HG02642 (cell line): ENCODE measurements around the gene REPS2.
"Not testable (repeated sequence)": the region's sequence is repeated elsewhere in the genome, so short reads cannot be mapped to it uniquely, and the experiment has no call there.

Experiments used
- ATAC-seq: cut with Tn5 transposase; IDR thresholded peaks from one replicate; pipeline ENCODE4 v1.9.1; 2021; ENCODE audit warnings: mild to moderate bottlenecking; ENCODE audit not compliant: unreplicated experiment, poor library complexity

REPS2 gene

DNA sequence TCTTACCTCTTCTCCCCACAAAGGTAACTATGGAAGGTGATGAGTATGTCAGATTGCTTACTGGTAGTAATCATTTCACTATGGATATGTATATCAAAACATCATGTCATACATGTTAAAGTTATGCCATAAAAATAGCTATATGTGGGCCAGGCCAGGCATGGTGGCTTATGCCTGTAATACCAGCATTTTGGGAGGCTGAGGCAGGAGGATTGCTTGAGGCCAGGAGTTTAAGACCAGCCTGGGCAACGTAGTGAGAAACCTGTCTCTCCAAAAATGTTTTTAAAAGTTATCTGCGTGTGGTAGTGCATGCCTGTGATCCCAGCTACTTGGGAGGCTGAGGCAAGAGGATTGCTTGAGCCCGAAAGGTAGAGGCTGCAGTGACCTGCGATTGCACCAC lies 16.2 kb downstream of the REPS2 start:
- ATAC-seq = not testable (repeated sequence)

DNA sequence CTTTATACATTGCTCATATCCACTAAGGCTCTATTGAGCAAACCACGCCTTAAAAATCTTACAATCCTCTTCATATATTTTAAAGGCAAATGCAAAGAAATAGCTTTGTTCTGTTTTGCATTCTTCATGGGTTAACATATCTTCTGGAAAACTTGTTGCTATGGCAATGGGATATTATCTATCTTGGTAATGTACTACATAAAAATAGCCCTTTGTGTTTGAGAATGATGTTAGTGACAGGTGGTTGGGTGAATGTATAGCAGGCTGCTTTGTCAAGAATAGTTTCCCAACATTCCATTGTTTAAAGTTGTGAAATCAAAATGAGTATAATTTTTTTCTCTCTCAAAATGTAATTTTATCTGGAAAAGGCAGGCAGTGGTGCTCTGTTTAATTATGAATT lies 16.8 kb downstream of the REPS2 start:
- no peak for ATAC-seq

DNA sequence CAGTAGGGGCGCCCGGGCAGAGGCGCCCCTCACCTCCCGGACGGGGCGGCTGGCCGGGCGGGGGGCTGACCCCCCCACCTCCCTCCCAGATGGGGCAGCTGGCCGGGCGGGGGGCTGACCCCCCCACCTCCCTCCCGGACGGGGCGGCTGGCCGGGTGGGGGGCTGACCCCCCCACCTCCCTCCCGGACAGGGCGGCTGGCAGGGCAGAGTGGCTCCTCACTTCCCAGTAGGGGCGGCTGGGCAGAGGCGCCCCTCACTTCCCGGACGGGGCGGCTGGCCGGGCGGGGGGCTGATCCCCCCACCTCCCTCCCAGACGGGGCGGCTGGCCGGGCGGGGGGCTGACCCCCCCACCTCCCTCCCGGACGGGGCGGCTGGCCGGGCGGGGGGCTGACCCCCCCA lies 18.5 kb downstream of the REPS2 start:
- not testable (repeated sequence) for ATAC-seq

DNA sequence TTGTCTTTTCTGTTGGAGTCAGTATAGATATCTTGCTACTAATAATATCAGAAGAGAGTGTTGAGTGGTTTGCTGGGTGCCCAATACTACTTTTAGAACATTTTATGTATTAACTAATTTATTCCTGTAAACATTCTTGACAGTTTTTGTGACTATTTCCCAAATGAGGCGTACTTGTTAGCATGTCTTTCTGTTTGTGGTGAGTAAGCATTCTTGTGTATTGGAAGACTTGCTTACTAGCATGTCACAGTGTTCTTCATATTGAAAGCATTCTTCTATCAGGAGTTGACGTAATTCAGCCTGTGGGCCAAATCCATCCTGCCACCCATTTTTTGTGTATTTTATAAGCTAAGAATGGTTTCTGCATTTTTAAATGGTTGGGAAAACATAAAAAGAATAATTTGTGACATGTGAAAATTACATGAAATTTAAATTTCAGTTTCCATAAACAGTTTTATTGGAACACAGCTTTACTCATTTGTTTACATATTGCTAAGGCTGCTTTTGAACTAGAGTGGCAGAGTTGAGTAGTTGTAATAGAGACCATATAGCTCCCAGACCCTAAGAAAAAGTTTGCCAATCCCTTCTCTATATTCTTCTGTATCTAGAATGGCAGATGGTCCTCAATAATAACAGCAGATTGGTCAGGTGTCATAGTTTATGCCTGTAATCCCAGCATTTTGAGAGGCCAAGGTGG lies 20.4 kb downstream of the REPS2 start:
- ATAC-seq = no peak

DNA sequence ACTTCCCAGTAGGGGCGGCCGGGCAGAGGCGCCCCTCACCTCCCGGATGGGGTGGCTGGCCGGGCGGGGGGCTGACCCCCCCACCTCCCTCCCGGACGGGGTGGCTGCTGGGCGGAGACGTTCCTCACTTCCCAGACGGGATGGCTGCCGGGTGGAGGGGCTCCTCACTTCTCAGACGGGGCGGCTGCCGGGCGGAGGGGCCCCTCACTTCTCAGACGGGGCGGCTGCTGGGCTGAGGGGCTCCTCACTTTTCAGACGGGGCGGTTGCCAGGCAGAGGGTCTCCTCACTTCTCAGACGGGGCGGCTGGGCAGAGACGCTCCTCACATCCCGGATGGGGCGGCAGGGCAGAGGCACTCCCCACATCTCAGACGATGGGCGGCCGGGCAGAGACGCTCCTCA lies 22.3 kb downstream of the REPS2 start:
- not testable (repeated sequence) for ATAC-seq

- no peak for ATAC-seq
These were observed 24.5 kb downstream of the REPS2 start for GRCh38 chrX:16970977-16971376.

GRCh38 chrX:16971694-16972093 lies 25.2 kb downstream of the REPS2 start:
- no peak for ATAC-seq

- no peak for ATAC-seq
These were observed 28.8 kb downstream of the REPS2 start for GRCh38 chrX:16975233-16975632.

DNA sequence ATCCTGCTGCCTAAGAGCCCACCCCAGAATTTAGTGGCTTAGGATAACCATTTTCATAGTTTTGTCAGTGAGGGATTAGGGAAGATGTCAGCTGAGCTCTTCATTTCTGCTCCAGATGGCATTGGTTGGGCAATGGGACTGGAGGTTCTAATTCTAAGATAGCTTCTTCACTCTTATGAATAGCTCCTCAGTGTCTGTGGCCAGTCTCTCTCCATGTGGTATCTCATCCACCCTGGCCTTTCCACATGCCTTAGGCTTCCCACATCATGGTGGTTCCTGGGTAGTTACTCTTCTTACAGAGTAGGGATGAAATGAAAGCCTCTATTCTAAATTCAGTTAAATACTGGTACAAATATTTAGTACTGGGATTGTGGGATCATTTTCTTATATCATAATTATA lies 31.3 kb downstream of the REPS2 start:
- ATAC-seq = no peak

DNA sequence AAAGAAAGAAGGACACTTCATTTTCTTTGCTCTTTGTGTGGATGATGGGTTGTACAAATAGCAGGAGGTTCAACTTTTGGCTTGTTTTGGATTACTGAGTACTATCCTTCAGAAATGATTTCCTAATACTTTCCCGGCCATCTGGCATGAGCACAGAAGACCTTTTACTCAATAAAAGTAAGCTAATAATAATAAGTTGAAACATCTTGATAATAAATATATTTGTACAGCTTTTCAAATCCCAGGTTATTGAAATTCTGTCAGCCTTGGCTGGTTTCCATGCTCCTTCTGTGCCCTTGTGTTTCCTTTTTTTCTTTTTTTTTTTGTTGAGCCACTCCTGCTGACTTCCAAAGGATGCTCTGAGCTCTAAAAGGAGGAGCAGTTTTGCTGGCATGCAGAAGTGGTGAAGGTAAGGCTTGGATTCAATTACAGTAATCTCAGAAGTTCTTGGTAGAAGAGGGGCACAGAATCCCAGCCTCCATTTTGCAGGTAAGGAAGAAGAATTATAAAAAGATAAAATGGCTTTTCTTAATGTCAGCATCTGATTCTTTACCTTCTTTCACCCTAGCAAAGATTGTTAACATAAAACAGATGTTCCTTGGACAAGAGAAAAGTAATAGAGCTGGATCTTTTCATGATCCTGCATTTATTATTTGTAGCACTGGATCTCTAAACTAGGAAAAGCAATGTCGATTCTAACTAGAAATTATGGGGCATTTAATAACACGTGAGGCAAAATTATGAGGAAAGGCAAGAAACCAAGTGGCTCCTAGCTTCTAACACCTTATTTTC lies 31.9 kb downstream of the REPS2 start:
- ATAC-seq = no peak

DNA sequence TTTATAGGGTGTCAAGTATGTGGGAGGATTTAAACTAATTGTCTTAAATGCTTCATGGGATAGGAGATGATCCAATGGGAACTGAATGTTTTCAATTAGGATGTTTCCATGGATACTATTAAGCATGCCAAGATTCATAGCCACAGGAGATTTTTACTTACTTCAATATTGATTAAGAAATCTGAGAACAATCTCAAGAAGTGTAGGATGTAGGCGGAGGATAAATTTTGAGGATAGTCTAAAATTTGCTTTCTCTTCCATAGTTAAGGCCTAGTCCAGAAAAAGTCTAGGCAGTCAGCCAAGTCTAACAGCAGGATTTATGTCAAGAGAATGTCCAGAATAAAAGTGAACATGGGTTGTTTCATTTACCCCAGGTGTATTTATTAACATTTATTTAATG lies 32.8 kb downstream of the REPS2 start:
- no peak for ATAC-seq

- no peak for ATAC-seq
These were observed 34.8 kb downstream of the REPS2 start for GRCh38 chrX:16981209-16981608.

DNA sequence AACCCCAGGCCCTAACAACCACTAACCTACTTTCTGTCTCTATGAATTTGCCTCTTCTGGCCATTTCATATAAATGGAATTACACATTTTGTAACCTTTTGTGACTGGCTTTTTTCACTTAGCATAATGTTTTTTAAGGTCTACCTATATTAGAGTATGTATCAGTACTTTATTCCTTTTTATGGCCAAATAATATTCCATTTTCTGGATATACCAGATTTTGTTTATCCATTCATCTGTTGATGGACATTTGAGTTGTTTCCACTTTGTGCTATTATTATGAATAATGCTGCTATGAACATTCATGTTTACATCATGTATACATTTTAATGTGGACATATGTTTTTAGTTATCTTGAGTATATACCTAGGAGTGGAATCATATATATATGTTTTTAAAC lies 35.5 kb downstream of the REPS2 start:
- no peak for ATAC-seq

DNA sequence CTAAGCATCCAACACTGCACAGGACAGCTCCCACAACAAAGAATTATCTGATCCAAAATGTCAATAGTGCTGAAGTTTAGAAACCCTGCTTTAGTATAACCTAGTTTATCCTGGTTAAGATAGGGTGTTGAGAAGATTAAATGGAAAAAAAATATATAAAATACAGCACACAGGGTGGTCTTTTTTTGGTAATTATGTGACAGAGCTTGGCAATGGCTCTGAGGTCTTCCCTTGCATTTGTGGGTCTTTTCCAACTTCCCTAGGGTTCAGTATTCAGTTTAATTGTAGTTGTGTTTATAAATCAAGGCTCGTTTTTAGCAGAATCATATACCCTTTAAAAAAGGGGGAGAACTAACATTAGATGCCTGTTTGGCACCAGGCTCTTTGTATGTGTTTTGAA lies 36.6 kb downstream of the REPS2 start:
- ATAC-seq = no peak

- ATAC-seq = no peak
These were observed 38.8 kb downstream of the REPS2 start for GRCh38 chrX:16985286-16985685.

DNA sequence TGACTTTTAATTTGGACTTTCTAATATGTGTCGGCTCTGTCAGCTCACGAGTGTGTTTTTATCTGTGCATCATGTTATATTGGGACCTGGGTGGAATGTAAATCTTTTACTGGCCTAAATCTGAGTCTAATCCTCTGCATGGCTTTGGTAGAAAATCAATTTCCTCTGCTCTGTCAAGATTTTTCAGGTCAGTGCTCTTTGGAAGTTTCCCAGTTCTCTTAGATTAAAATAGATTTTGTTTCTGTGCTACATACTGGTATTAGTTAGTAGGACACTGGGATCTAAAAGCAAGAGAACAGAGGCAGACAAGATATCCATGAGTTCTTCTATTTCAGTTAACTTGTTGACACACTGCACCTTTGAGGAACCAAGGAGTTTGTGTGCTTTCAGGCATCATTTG lies 39.7 kb downstream of the REPS2 start:
- no peak for ATAC-seq

DNA sequence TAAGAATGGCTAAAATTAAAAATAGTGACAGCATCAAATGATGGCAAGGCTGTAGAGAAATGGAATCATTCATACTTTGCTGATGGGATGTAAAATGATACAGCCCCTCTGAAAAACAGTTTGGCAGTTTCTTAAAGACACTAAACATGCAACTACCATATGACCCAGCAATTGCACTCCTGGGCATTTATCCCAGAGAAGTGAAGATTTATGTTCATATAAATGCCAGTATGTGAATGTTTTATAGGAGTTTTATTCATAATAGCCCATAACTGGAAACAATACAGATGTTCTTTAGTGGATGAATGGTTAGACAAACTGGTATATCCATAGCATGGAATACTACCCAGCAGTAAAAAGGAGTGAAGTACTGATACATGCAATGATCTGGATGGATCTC lies 43.3 kb downstream of the REPS2 start:
- no peak for ATAC-seq

DNA sequence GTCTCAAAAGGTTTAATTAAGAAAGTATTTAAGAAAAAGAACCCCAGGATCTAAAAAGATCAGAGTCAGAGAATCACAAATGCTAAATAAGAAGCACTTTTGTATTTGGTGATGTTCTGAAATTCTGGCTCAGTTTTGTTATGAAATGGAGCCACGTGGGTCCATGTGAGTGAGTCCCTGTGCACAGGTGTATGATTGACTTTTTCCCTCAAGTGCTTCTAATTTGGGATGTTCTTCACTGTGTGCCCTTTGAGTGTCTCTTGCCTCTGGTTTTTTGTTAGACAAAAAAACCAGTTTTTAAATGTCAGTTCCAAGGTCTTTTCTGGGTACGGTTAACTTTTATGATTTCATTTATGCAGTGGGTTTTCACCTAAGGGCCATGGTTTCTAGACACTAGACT lies 44.4 kb downstream of the REPS2 start:
- no peak for ATAC-seq

- ATAC-seq = no peak
These were observed 46.0 kb downstream of the REPS2 start for GRCh38 chrX:16992445-16992844.

- ATAC-seq = no peak
These were observed 46.5 kb downstream of the REPS2 start for GRCh38 chrX:16992951-16993350.

- ATAC-seq = no peak
These were observed 47.4 kb downstream of the REPS2 start for GRCh38 chrX:16993791-16994318.

GRCh38 chrX:16994736-16995135 lies 48.3 kb downstream of the REPS2 start:
- ATAC-seq = no peak
